Activated naive CD8-positive, alpha-beta T cell (primary cell): Measurements from ENCODE around the gene LOX.

Experiments used
- H3K27ac Mint-ChIP-seq: one replicate; pipeline ENCODE4 v1.8.0; 2021; ENCODE audit warnings: mixed read lengths
- H3K27me3 Mint-ChIP-seq: one replicate; pipeline ENCODE4 v1.8.0; 2021; ENCODE audit warnings: mixed read lengths
- H3K36me3 Mint-ChIP-seq: one replicate; pipeline ENCODE4 v1.8.0; 2021; ENCODE audit warnings: mixed read lengths
- H3K4me1 Mint-ChIP-seq: one replicate; pipeline ENCODE4 v1.8.0; 2021; ENCODE audit warnings: low read depth, mixed read lengths
- H3K4me3 Mint-ChIP-seq: one replicate; pipeline ENCODE4 v1.8.0; 2021; ENCODE audit warnings: mild to moderate bottlenecking, mixed read lengths
- H3K9me3 Mint-ChIP-seq: one replicate; pipeline ENCODE4 v1.8.0; 2021; ENCODE audit warnings: low read depth, mixed read lengths

LOX gene

DNA sequence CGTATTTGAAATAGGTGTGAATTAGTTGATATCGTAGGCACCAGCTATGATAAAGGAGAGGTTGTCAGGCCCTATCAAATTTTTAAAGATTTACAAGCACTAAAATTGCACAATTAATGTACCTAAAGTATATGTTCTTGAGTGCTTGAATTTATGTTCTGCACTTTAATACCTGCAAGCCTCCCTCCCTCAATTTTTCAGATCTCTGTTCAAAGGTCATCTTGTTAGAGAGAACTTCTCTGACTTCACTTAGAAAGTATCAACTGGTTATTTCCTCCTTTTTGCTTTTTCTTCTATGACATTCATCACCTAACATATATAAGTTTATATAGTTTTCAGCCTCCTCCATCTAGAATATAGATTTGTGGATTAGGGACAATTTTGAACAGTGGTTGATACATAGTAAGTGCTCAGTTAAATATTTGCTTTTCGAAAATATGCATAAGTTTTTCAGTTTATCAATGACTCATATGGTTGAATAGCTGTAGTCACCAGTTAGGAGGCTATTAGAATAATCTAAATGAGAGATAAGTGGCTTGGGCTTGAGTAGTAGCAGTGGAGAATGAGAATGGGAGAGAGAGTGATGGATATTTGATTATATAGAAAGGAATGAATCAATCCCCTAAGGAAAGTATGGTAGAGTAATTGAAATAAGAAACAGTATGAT is 37.3 kb downstream of the LOX start:
- Mint-ChIP-seq H3K27me3 (no peaks in the 10 kb centered on the region), H3K9me3 (peaks cover 11% of the 10 kb centered on the region), H3K4me1 (no peaks in the 10 kb centered on the region), H3K27ac (no peak overlapping the region), H3K36me3 (peaks cover 21% of the 10 kb centered on the region), H3K4me3 (no peak overlapping the region)

GRCh38 chr5:122036326-122036725 is 41.7 kb downstream of the LOX start:
- H3K36me3 Mint-ChIP-seq: peaks cover 14% of the 10 kb centered on the region
- no peaks in the 10 kb centered on the region for H3K27me3 Mint-ChIP-seq
- H3K4me1 Mint-ChIP-seq: no peaks in the 10 kb centered on the region
- no peak overlapping the region for H3K27ac Mint-ChIP-seq
- H3K9me3 Mint-ChIP-seq: no peaks in the 10 kb centered on the region
- H3K4me3 Mint-ChIP-seq: no peak overlapping the region

GRCh38 chr5:122035913-122036312 is 42.1 kb downstream of the LOX start:
- Mint-ChIP-seq H3K9me3 (no peaks in the 10 kb centered on the region), H3K27me3 (no peaks in the 10 kb centered on the region), H3K4me1 (no peaks in the 10 kb centered on the region), H3K4me3 (no peak overlapping the region), H3K27ac (no peak overlapping the region), H3K36me3 (peaks cover 17% of the 10 kb centered on the region)

- Mint-ChIP-seq H3K27me3 (no peaks in the 10 kb centered on the region), H3K27ac (no peak overlapping the region), H3K4me1 (no peaks in the 10 kb centered on the region), H3K9me3 (no peaks in the 10 kb centered on the region), H3K4me3 (no peak overlapping the region), H3K36me3 (peaks cover 30% of the 10 kb centered on the region)
These were observed 46.2 kb downstream of the LOX start for GRCh38 chr5:122031836-122032235.

DNA sequence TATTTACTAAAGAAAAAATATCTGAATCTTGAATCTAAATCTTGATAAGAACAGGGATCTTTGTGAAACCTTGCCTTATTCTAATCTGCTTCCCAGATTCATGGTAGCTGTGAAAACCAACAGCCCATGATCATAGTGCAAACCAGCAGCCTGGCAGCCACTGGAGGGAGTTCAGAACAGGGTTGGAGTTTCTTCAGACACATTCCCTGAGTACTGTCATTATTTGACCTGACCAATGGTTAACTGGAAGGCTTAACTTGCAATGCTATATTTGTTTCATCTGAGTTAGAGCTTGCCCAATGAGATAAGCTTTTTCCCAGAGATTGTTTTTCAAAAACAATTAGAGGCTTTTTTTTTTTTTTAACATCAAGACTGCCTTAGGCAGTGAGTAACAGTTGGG is 47.8 kb downstream of the LOX start:
- H3K27me3 Mint-ChIP-seq: no peaks in the 10 kb centered on the region
- no peaks in the 10 kb centered on the region for H3K4me1 Mint-ChIP-seq
- no peaks in the 10 kb centered on the region for H3K9me3 Mint-ChIP-seq
- H3K27ac Mint-ChIP-seq: no peak overlapping the region
- H3K36me3 Mint-ChIP-seq: peaks cover 28% of the 10 kb centered on the region
- H3K4me3 Mint-ChIP-seq: no peak overlapping the region

DNA sequence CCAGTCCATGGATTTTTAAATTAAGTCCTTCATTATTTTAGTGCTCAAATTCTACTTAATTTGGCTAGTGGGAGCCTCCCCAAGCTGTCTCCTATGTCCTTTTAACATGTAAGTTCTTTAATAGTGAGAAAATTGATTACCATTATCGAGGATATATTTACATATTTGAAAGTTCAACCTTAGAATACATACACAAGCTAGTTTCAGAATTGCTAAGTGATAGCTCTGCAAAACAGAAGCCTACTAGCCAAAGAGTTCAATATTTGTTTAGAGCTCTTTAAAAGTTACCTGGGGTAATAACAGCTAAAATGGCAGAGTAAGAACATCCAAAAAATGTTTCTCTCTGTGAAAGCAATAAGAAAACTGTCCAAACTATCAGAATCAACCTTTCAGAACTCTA is 48.2 kb downstream of the LOX start:
- peaks cover 24% of the 10 kb centered on the region for H3K36me3 Mint-ChIP-seq
- H3K4me1 Mint-ChIP-seq: no peaks in the 10 kb centered on the region
- H3K27me3 Mint-ChIP-seq: no peaks in the 10 kb centered on the region
- H3K27ac Mint-ChIP-seq: no peak overlapping the region
- no peak overlapping the region for H3K4me3 Mint-ChIP-seq
- no peaks in the 10 kb centered on the region for H3K9me3 Mint-ChIP-seq

DNA sequence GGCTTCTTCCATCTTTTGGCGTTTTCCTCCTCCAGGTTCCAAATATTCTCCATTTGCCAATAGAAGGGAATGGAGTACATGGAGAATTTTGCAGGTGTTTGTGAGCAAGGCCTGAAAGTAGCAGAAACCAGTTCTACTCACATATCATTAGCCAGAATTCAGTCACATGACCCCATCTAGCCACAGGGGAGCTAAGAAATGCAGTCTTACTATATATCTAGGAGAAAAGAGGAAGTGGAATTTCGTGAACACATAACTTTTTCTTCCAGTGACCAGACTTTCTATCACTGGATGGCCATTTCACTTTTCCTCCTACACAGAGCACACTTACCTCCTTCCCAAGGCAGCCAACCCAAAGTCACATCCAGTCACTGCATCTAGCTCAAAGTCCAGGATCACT is 55.1 kb downstream of the LOX start:
- Mint-ChIP-seq H3K4me3 (no peak overlapping the region), H3K4me1 (peaks cover 12% of the 10 kb centered on the region), H3K27me3 (no peaks in the 10 kb centered on the region), H3K9me3 (peaks cover 4% of the 10 kb centered on the region), H3K27ac (no peak overlapping the region), H3K36me3 (peaks cover 44% of the 10 kb centered on the region)

- H3K4me3 Mint-ChIP-seq: no peak overlapping the region
- H3K9me3 Mint-ChIP-seq: peaks cover 4% of the 10 kb centered on the region
- H3K27ac Mint-ChIP-seq: no peak overlapping the region
- peaks cover 16% of the 10 kb centered on the region for H3K4me1 Mint-ChIP-seq
- peaks cover 47% of the 10 kb centered on the region for H3K36me3 Mint-ChIP-seq
- H3K27me3 Mint-ChIP-seq: no peaks in the 10 kb centered on the region
These were observed 58.0 kb downstream of the LOX start for GRCh38 chr5:122019919-122020590.

DNA sequence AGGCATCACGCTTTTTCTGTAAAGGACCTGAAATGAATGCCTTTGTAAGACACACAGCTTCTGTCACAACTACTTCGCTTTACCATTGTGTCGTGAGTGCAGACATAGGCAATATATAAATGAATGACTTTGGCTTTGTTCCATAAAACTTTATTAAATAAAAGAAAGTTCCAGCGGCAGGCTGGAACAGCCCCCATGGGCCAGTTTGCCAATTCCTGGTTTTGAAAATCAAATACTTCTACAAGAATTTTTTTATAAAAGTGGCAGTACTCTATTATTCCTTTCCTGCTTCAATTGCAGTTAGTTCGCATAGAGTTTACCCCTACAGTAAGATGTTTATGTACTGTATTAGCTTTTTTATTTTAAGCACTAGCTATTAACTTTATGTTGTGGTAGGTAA is 62.6 kb downstream of the LOX start:
- peaks cover 15% of the 10 kb centered on the region for H3K36me3 Mint-ChIP-seq
- no peaks in the 10 kb centered on the region for H3K27me3 Mint-ChIP-seq
- H3K9me3 Mint-ChIP-seq: no peaks in the 10 kb centered on the region
- no peak overlapping the region for H3K4me3 Mint-ChIP-seq
- H3K4me1 Mint-ChIP-seq: peaks cover 20% of the 10 kb centered on the region
- H3K27ac Mint-ChIP-seq: no peak overlapping the region

GRCh38 chr5:122014236-122014935 is 63.7 kb downstream of the LOX start:
- no peak overlapping the region for H3K4me3 Mint-ChIP-seq
- H3K36me3 Mint-ChIP-seq: peaks cover 11% of the 10 kb centered on the region
- H3K27me3 Mint-ChIP-seq: no peaks in the 10 kb centered on the region
- peaks cover 20% of the 10 kb centered on the region for H3K4me1 Mint-ChIP-seq
- no peak overlapping the region for H3K27ac Mint-ChIP-seq
- H3K9me3 Mint-ChIP-seq: no peaks in the 10 kb centered on the region
